OCI-LY7 (cell line): Measurements from ENCODE around the gene HDHD5.

ENCODE experiments used
- EZH2phosphoT487 ChIP-seq: fragments of 200-600 bp; sonication (generic); IDR thresholded peaks from 2 replicates; pipeline ENCODE4 v1.6.1; 2018; ENCODE audit warnings: low read depth, borderline replicate concordance, mild to moderate bottlenecking, mixed run types, antibody characterized with exemption, low read length, moderate library complexity, mixed read lengths
- TF ChIP-seq, protein P1 (sequence below): fragments of 200-600 bp; sonication (generic); conservative IDR thresholded peaks from 2 replicates; pipeline ENCODE4 v1.5.1; 2014; ENCODE audit warnings: mild to moderate bottlenecking, antibody characterized with exemption, low read length, moderate library complexity, mixed read lengths

DNA sequence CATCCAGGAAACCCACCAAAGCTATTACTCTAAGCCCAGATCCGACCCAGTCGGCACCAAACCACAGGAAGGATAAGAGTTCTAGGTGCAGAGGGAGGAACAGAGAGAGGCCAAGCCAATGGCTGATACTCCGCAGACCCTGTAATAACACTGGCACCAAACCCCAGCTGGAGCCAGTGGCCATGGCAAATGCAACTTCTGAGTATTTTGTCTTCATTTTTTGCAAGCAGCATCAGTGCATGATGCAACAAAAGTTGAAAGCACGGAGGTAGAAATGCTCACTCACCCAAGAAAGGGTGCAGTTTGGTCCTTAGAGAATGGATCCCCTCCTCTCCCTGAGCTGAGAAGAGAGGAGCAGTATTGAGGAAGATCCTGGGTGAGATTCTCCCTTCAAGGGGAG lies 40.7 kb downstream of the HDHD5 start:
- TF ChIP-seq, protein P1, sequence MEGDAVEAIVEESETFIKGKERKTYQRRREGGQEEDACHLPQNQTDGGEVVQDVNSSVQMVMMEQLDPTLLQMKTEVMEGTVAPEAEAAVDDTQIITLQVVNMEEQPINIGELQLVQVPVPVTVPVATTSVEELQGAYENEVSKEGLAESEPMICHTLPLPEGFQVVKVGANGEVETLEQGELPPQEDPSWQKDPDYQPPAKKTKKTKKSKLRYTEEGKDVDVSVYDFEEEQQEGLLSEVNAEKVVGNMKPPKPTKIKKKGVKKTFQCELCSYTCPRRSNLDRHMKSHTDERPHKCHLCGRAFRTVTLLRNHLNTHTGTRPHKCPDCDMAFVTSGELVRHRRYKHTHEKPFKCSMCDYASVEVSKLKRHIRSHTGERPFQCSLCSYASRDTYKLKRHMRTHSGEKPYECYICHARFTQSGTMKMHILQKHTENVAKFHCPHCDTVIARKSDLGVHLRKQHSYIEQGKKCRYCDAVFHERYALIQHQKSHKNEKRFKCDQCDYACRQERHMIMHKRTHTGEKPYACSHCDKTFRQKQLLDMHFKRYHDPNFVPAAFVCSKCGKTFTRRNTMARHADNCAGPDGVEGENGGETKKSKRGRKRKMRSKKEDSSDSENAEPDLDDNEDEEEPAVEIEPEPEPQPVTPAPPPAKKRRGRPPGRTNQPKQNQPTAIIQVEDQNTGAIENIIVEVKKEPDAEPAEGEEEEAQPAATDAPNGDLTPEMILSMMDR, result no peak
- TF ChIP-seq EZH2phosphoT487, result no peak
